Ovary (tissue), 3 donors: ENCODE measurements around the gene IQCK.

Source experiments
- EP300 ChIP-seq: sonication (generic); formaldehyde crosslinking; IDR thresholded peaks from one replicate; pipeline ENCODE4 v1.6.1; 2017; ENCODE audit warnings: antibody characterized with exemption
- POLR2A ChIP-seq: fragments of 450-650 bp; IDR thresholded peaks from one replicate; pipeline ENCODE4 v1.6.1; 2017; ENCODE audit warnings: antibody characterized with exemption, mild to moderate bottlenecking, moderate library complexity
- TF ChIP-seq, protein P1 (sequence below), 3 donors: fragments of 450-650 bp in 2 of 3; fragments of 200-600 bp in 1 of 3; IDR thresholded peaks; one replicate each; pipeline versions ENCODE4 v1.5.1 to v1.8.0; 2016 to 2022; ENCODE audit warnings: antibody characterized with exemption in 3 of 3, mild to moderate bottlenecking in 1 of 3
- donor health status: DM: no; HTN: no; CAD: no.

DNA sequence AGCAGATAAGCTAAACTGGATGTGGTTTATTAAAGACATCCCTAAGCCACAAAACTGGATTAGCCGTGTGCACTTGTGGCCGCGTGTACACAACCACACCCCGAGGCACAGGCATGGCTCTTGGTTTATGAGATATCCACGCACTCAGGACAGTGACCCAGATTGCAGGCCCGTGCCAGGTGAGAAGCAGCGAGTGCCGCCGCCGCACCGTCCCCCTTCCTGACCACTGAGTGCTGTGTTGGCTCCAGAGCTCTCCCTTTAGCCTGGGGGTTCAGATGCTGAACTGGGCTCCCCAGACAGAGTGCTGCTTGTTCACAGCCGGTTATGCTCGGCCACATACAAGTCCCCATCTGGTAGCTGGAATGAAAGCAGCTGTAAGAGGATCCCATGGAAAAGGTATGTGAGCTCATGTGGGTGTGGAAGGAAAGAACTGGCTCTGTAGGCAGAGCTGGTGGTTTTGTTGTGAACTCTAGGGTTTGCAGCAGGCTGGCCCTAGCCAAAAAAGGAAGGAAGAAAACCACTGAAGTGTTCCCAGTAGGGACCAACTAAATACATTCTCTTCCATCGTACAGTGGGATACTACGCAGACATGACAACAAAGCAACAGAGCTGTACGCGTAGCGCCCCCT, 29.6 kb upstream of the IQCK start:
- no peak for TF ChIP-seq EP300
- TF ChIP-seq, protein P1, sequence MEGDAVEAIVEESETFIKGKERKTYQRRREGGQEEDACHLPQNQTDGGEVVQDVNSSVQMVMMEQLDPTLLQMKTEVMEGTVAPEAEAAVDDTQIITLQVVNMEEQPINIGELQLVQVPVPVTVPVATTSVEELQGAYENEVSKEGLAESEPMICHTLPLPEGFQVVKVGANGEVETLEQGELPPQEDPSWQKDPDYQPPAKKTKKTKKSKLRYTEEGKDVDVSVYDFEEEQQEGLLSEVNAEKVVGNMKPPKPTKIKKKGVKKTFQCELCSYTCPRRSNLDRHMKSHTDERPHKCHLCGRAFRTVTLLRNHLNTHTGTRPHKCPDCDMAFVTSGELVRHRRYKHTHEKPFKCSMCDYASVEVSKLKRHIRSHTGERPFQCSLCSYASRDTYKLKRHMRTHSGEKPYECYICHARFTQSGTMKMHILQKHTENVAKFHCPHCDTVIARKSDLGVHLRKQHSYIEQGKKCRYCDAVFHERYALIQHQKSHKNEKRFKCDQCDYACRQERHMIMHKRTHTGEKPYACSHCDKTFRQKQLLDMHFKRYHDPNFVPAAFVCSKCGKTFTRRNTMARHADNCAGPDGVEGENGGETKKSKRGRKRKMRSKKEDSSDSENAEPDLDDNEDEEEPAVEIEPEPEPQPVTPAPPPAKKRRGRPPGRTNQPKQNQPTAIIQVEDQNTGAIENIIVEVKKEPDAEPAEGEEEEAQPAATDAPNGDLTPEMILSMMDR (IDR thresholded peaks at IDR 0.05) = no peak
- TF ChIP-seq POLR2A = no peak
